ENCODE data around the gene ATG10.

The ATG10 gene

GRCh38 chr5:82096249-82096648 lies 124.4 kb downstream of the ATG10 start:
- TF ChIP-seq, protein P1, sequence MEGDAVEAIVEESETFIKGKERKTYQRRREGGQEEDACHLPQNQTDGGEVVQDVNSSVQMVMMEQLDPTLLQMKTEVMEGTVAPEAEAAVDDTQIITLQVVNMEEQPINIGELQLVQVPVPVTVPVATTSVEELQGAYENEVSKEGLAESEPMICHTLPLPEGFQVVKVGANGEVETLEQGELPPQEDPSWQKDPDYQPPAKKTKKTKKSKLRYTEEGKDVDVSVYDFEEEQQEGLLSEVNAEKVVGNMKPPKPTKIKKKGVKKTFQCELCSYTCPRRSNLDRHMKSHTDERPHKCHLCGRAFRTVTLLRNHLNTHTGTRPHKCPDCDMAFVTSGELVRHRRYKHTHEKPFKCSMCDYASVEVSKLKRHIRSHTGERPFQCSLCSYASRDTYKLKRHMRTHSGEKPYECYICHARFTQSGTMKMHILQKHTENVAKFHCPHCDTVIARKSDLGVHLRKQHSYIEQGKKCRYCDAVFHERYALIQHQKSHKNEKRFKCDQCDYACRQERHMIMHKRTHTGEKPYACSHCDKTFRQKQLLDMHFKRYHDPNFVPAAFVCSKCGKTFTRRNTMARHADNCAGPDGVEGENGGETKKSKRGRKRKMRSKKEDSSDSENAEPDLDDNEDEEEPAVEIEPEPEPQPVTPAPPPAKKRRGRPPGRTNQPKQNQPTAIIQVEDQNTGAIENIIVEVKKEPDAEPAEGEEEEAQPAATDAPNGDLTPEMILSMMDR (IDR thresholded peaks at IDR 0.05), result no peak
- no peak overlapping the region for H3K4me3 ChIP-seq
- no peak for DNase-seq (ENCODE audit: low spot score)
- no peak overlapping the region for H3K27ac ChIP-seq

- Histone ChIP-seq H3K27ac (no peak overlapping the region), H3K4me3 (no peak overlapping the region)
- TF ChIP-seq, protein P1 (IDR thresholded peaks at IDR 0.05), result no peak
- DNase-seq (ENCODE audit: low spot score), result no peak
These were observed 128.7 kb downstream of the ATG10 start for GRCh38 chr5:82100303-82101077.

DNA sequence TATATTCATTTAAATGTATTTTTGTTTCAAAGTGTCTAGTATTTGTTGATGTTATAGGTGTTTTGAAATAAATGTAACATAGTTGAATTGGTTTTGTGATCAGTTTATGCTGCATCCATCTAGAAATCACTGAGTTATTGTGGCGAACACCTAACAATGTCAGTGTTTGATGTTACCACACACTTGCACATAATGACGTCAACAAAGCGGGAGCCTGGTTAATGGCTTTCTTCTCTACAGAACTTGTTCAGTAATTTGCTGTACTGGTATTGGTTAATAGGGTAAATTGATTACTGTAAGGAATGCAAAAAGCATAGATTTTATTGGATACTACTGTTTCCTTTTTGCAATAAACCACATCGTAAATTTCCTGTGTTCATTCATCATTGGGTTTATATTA lies 133.0 kb downstream of the ATG10 start:
- H3K27ac ChIP-seq, result no peak overlapping the region
- TF ChIP-seq, protein P1 (IDR thresholded peaks at IDR 0.05), result no peak
- H3K4me3 ChIP-seq, result no peak overlapping the region
- no peak for DNase-seq (ENCODE audit: low spot score)

- H3K27ac ChIP-seq, result no peak overlapping the region
- DNase-seq (ENCODE audit: low spot score), result no peak
- TF ChIP-seq, protein P1 (IDR thresholded peaks at IDR 0.05), result no peak
- H3K4me3 ChIP-seq, result no peak overlapping the region
These were observed 133.6 kb downstream of the ATG10 start for GRCh38 chr5:82105457-82105856.

DNA sequence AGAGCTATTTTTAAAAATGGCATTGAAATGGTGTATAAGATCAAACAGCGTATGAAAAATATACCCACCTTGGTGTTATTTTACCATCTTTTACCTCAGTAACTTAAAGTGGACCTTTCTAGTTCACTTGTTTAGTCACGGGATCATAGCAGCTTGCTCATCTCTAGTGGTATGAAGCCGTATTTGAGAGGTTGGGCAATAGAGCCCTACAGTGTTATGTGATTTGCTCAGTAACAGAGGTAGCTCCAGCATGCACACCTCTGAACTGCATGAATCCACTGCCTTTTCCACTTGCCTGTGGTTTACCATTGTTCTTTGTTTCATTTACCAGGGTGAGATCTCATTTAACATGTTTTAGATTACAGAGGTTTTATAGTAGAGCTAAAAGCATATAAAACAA lies 134.4 kb downstream of the ATG10 start:
- peak overlapping the region in 1 of 2 donors; percentile 14 for H3K27ac ChIP-seq
- no peak for DNase-seq (ENCODE audit: low spot score)
- TF ChIP-seq, protein P1 (IDR thresholded peaks at IDR 0.05), result no peak
- H3K4me3 ChIP-seq, result no peak overlapping the region

DNA sequence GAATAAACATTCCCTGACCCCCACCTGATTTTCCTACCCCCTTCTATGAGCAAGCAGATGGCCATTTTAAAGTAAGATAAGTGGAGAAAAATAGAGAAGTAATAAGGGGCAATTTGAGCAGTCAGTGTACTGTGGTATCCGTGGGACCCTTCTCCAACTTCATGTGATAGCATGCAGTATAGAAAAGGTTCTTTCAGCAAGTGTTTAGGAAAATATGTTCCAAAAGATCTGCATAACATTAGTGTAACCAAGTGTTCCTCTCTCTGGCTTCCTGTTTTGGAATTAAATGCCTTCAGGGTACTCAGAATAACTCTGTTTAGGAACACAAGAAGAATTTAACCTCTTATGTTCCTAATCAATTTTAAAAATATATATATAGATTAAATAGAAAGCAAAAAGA lies 134.9 kb downstream of the ATG10 start:
- TF ChIP-seq, protein P1 (IDR thresholded peaks at IDR 0.05), result no peak
- DNase-seq (ENCODE audit: low spot score), result no peak
- Histone ChIP-seq H3K4me3 (no peak overlapping the region), H3K27ac (peak overlapping the region in 1 of 2 donors; percentile 14)

DNA sequence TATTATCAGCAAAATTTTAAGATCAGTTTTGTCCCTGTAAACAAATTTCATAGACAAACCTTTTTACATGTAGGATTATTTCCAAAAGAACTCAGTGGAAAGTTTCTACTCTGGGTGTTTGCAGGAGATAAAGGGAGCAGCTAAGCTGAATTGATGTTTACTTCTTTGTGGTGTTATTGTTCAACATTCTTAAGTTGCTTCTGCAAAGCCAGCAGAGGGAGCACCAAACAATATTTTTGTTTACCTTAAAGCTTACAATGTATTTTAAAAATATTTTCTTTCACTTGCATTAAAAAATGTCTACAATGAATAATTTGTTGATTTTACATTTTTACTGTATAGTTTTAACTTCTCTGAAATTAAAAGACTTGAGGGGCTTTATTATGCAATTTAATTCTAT lies 135.4 kb downstream of the ATG10 start:
- no peak overlapping the region for H3K4me3 ChIP-seq
- TF ChIP-seq, protein P1 (IDR thresholded peaks at IDR 0.05), result no peak
- H3K27ac ChIP-seq, result no peak overlapping the region
- no peak for DNase-seq (ENCODE audit: low spot score)

All from coronary artery (tissue), 2 donors.